Measurements from ENCODE around the gene NDUFB7.

DNA sequence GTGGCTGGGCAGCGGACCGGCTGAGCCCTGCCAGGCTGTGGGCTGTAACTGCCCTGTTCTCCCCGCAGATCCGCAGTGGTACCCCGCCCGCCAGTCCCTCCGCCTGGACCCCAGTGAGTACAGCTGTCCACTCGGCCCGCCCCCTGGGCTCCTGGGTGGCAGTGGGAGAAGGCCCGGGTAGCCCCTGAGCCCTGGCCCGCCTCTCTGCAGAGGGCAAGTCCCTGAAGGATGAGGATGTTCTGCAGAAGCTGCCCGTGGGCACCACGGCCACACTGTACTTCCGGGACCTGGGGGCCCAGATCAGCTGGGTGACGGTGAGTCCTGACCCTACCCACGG lies 8.3 kb downstream of the NDUFB7 start:
- TF ChIP-seq SIN3A (IDR thresholded peaks at IDR 0.05; ENCODE audit: borderline replicate concordance, insufficient read depth, low read length): no peak
- no peak for TF ChIP-seq POLR2AphosphoS5 (IDR thresholded peaks at IDR 0.05; ENCODE audit: low read depth, low read length)
- TF ChIP-seq TAF1 (IDR thresholded peaks at IDR 0.05; ENCODE audit: borderline replicate concordance, insufficient read depth, low read length): no peak

Measured in PFSK-1 (cell line).